ENCODE measurements around the gene GDF10. TPM values are rescaled to one million over a fixed set of nuclear protein-coding genes. Genes with fewer than 3 reads are reported as not detected.

GDF10 gene
- total and polyA plus RNA-seq, 10 of the 15 experiments (the other 5 are each of a cell fraction or from before 2014, with no cell fraction given) = not detected

DNA sequence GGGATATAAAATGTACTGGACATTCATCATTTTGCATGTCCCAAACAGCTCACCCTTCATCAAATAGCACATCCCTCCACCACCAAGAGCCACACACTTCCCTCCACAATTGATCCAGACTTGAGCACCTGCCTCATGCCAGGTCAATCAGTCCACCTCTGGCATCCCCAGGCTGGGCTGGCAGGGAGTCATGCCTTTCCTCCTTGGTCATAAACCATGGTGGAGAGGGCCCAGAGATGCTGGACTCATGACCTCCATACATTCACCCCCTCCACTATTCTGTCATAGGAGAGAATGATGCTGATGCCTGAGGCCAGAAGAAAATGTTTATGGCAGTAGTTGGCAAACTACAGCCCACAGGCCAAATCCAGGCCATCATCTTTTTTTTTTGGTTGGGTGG, 16.1 kb upstream of the GDF10 start (continued):
- TF ChIP-seq, protein P1, sequence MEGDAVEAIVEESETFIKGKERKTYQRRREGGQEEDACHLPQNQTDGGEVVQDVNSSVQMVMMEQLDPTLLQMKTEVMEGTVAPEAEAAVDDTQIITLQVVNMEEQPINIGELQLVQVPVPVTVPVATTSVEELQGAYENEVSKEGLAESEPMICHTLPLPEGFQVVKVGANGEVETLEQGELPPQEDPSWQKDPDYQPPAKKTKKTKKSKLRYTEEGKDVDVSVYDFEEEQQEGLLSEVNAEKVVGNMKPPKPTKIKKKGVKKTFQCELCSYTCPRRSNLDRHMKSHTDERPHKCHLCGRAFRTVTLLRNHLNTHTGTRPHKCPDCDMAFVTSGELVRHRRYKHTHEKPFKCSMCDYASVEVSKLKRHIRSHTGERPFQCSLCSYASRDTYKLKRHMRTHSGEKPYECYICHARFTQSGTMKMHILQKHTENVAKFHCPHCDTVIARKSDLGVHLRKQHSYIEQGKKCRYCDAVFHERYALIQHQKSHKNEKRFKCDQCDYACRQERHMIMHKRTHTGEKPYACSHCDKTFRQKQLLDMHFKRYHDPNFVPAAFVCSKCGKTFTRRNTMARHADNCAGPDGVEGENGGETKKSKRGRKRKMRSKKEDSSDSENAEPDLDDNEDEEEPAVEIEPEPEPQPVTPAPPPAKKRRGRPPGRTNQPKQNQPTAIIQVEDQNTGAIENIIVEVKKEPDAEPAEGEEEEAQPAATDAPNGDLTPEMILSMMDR (IDR thresholded peaks at IDR 0.05 in 2 of 3, conservative IDR thresholded peaks at IDR 0.05 in 1 of 3; ENCODE audit: control insufficient read depth in 2 of 3, extremely low read depth in 1 of 3, insufficient read depth in 1 of 3, low read depth in 3 of 3, low read length in 3 of 3) = no peak
- no peak for TF ChIP-seq GABPA (IDR thresholded peaks at IDR 0.05; ENCODE audit: low read depth)
- TF ChIP-seq POU2F2 (IDR thresholded peaks at IDR 0.05; ENCODE audit: borderline replicate concordance, low read depth, low read length) = no peak

DNA sequence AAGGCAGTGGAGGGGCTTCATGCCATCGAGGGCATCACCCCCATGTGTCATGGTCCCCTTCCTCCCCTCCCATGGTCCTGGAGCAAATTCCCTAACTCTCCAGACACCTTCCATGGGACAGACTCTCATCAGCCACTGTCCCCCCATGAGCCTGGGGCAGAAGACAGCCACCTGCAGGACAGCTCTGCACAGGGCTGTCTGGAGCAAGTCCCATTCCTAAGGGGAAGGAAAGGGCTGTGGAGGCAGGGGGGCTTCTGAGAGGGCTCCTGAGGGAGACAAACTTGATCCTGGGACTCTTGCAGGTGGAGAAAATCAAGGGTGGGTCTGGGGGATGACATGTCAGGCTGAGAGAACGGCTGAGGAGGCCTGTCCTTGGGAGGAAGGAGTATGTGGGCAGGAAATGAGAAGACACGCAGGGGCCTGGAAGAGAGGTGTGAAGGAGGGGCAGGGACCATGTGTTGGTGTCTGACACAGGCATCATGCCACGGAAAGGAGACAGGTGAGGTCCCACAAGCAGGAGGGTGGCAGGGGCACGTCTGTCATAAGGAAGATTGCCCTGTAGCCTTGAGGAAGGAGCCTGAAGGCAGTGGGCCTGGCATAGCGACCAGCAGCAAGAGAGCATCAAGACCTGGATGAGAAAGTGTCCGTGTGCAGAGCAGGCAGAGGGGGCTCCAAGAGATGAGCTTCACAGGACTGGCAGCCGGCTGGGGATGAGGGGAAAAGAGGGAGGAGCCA, 14.4 kb upstream of the GDF10 start:
- POLR2A ChIA-PET = no interaction called here
- H2AFZ ChIP-seq (ENCODE audit: control insufficient read depth, low read depth, low read length) = no peak overlapping the region
- no peak for TF ChIP-seq BHLHE40 (IDR thresholded peaks at IDR 0.05; ENCODE audit: borderline replicate concordance in 1 of 2, low read depth in 2 of 2, low read length in 1 of 2)
- BruUV-seq (replicated peaks) = no TSS peak
- H3K9me3 ChIP-seq (replicated peaks; ENCODE audit: control insufficient read depth, insufficient read depth, low read length) = no peaks in the 10 kb centered on the region
- H3K27me3 ChIP-seq (replicated peaks in 1 of 2; ENCODE audit: control insufficient read depth in 2 of 2, insufficient read depth in 2 of 2, low read length in 1 of 2) = no peaks in the 10 kb centered on the region; a peak in 1 of 4 replicates
- no peak overlapping the region for H3K27ac ChIP-seq (ENCODE audit: control insufficient read depth, insufficient read depth)
- H3K4me2 ChIP-seq (ENCODE audit: control insufficient read depth, insufficient read depth) = no peak overlapping the region
- DNase-seq (ENCODE audit: low read depth, low spot score) = no peak
- H4K20me1 ChIP-seq (ENCODE audit: control insufficient read depth, insufficient read depth) = no peaks in the 10 kb centered on the region
- intact Hi-C loops (cut with micrococcal nuclease; ENCODE audit: unreplicated experiment) (no loop called here), in situ Hi-C loops (cut with MboI) (no loop called here)
- no peak for ATAC-seq
- FAIRE-seq = no peak
- SMC1A ChIA-PET (ENCODE audit: uncharacterized antibody, unreplicated experiment) = no interaction called here
- H3K9ac ChIP-seq (ENCODE audit: control insufficient read depth, insufficient read depth, low read length) = no peak overlapping the region
- RAD21 ChIA-PET (ENCODE audit: unreplicated experiment) = interaction anchor here (0.9 kb wide), 1 partner anchor 238 kb away, joined by 3 read pairs; no protein-coding TSS in a partner anchor
- no peak overlapping the region for H3K4me3 ChIP-seq
- CTCF ChIA-PET = interaction anchor here (0.6 to 1.1 kb wide), 3 partner anchors 238 to 1708 kb away, joined by 3 read pairs; no protein-coding TSS in a partner anchor
- no peaks in the 10 kb centered on the region for H3K4me1 ChIP-seq (ENCODE audit: control insufficient read depth, insufficient read depth, low read length)
- H3K79me2 ChIP-seq (ENCODE audit: control insufficient read depth, insufficient read depth, low read length) = no peaks in the 10 kb centered on the region
- no peaks in the 10 kb centered on the region for H3K36me3 ChIP-seq (ENCODE audit: control insufficient read depth in 2 of 2, insufficient read depth in 2 of 2, low read length in 1 of 2)
- 5% methylated on average over 8 of the region's 8 CpGs for whole genome bisulfite sequencing (ENCODE audit: insufficient coverage, insufficient replicate concordance, low lambda C conversion rate, missing lambda C conversion rate)
